Stimulated activated memory B cell treated with anti-CD40 and anti-IgM and Interleukin-4, amounts not matched to agents 10 μg/mL and 1 μg/mL and 100 μg/mL, for 72 hours (primary cell): ENCODE results near the gene DPP3.

Source experiments
- ATAC-seq: fragments of 150-1000 bp; cut with Tn5 transposase; 2 replicates; pipeline ENCODE4 v1.10.0; 2021
- H3K27ac Mint-ChIP-seq: one replicate; pipeline ENCODE4 v1.8.0; 2022; ENCODE audit warnings: mild to moderate bottlenecking, mixed read lengths
- H3K27me3 Mint-ChIP-seq: one replicate; pipeline ENCODE4 v1.8.0; 2022; ENCODE audit warnings: mixed read lengths
- H3K36me3 Mint-ChIP-seq: one replicate; pipeline ENCODE4 v1.8.0; 2022; ENCODE audit warnings: mixed read lengths
- H3K4me1 Mint-ChIP-seq: one replicate; pipeline ENCODE4 v1.8.0; 2022; ENCODE audit warnings: mixed read lengths
- H3K4me3 Mint-ChIP-seq: one replicate; pipeline ENCODE4 v1.8.0; 2022; ENCODE audit warnings: mild to moderate bottlenecking, moderate library complexity, mixed read lengths
- H3K9me3 Mint-ChIP-seq: one replicate; pipeline ENCODE4 v1.8.0; 2022; ENCODE audit warnings: mixed read lengths

DPP3 gene

DNA sequence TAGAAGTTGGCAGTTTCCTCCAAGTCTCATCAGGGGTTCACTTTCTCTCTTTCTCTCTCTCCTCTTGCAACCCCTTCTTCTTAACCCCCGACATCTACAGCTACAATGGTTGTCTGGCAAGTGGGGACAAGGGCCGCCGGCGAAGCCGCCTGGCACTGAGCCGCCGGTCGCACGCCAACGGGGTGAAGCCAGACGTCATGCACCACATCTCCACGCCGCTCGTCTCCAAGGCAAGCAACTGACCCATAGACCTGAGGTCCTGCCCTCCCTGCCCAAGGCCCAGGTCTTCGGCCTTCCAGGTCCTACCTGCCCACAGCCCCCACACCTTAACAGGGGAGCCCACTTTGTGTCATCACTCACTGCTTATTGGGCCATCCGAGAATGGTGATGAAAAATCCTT is 9.1 kb upstream of the DPP3 start:
- Mint-ChIP-seq H3K27me3 (no peaks in the 10 kb centered on the region), H3K9me3 (no peaks in the 10 kb centered on the region), H3K27ac (peak overlapping the region; percentile 28), H3K4me1 (peaks cover 18% of the 10 kb centered on the region), H3K4me3 (no peak overlapping the region), H3K36me3 (peaks cover 6% of the 10 kb centered on the region)
- ATAC-seq, result no peak

DNA sequence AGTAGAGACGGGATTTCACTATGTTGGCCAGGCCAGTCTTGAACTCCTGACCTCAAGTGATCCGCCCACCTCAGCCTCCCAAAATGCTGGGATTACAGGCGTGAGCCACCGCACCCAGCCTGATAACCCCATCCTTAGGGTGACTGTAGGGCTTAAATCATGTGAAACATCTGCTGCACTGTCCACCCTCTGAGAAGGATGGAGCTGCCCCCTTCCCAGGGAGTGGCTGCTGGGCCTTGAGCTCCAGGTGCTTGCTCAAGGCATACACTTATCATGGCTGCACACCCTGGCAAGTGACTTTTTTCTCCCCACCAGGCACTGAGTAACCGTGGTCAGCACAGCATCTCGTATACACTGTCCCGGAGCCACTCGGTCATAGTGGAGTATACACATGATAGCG is 8.2 kb upstream of the DPP3 start:
- no peak overlapping the region for H3K27ac Mint-ChIP-seq
- peaks cover 10% of the 10 kb centered on the region for H3K36me3 Mint-ChIP-seq
- no peak for ATAC-seq
- no peaks in the 10 kb centered on the region for H3K9me3 Mint-ChIP-seq
- H3K4me1 Mint-ChIP-seq, result peaks cover 12% of the 10 kb centered on the region
- H3K27me3 Mint-ChIP-seq, result no peaks in the 10 kb centered on the region
- no peak overlapping the region for H3K4me3 Mint-ChIP-seq

DNA sequence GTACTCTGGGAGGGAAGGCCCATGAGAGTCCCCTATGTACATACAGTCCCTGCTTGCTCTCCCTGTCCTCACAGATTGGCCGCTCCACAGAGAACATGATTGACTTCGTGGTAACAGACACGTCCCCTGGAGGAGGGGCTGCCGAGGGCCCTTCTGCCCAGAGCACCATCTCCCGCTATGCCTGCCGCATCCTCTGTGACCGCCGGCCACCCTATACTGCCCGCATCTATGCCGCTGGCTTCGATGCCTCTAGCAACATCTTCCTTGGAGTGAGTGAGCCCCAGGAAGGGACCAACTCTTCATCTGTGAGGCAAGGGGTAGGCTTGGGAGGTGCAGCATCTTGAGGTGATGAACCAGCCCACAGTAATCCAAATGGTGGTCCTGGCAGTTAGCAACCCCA is 7.1 kb upstream of the DPP3 start:
- H3K9me3 Mint-ChIP-seq, result no peaks in the 10 kb centered on the region
- H3K27me3 Mint-ChIP-seq, result no peaks in the 10 kb centered on the region
- peaks cover 10% of the 10 kb centered on the region for H3K4me1 Mint-ChIP-seq
- ATAC-seq, result no peak
- no peak overlapping the region for H3K27ac Mint-ChIP-seq
- H3K4me3 Mint-ChIP-seq, result no peak overlapping the region
- peaks cover 18% of the 10 kb centered on the region for H3K36me3 Mint-ChIP-seq

DNA sequence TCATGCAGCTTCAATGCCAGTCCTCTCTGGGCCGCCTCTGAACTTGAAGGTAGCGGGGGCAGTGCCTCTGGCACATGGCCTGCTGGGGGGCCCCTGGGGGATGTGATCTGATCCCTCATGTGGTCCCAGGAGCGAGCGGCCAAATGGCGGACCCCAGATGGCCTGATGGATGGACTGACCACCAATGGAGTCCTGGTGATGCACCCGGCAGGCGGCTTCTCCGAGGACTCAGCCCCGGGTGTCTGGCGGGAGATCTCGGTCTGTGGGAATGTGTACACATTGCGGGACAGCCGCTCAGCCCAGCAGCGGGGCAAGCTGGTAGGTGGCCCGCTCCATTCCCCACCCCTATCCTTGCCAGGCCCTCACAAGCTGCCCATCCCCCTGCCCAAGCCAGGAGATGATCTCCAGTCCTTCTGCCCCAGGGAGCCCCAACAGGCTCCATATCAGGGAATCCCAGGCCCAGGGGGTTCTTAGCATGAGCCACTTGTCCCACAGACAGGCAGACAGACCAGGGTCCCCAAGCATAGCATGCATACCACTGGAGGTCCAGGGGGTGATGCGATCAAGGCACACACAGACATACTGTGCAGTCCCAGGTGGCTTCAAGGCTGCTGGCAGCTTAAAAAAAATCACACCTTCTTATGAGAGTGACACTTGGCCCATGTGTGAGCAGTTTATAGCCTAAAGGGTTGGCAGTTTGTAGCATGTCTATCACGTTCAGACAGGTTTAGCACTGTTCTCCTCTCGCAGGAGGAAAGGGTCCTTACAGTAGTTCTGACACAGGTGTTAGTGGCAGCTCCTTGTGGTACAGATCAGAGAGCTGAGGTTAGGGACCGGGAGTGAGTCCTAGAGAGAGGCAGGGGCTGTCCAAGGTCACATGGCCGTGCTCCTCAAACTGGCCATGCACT is 6.4 kb upstream of the DPP3 start:
- Mint-ChIP-seq H3K36me3 (peaks cover 19% of the 10 kb centered on the region), H3K9me3 (no peaks in the 10 kb centered on the region), H3K4me3 (no peak overlapping the region), H3K4me1 (peaks cover 15% of the 10 kb centered on the region), H3K27me3 (no peaks in the 10 kb centered on the region), H3K27ac (no peak overlapping the region)
- ATAC-seq, result no peak

DNA sequence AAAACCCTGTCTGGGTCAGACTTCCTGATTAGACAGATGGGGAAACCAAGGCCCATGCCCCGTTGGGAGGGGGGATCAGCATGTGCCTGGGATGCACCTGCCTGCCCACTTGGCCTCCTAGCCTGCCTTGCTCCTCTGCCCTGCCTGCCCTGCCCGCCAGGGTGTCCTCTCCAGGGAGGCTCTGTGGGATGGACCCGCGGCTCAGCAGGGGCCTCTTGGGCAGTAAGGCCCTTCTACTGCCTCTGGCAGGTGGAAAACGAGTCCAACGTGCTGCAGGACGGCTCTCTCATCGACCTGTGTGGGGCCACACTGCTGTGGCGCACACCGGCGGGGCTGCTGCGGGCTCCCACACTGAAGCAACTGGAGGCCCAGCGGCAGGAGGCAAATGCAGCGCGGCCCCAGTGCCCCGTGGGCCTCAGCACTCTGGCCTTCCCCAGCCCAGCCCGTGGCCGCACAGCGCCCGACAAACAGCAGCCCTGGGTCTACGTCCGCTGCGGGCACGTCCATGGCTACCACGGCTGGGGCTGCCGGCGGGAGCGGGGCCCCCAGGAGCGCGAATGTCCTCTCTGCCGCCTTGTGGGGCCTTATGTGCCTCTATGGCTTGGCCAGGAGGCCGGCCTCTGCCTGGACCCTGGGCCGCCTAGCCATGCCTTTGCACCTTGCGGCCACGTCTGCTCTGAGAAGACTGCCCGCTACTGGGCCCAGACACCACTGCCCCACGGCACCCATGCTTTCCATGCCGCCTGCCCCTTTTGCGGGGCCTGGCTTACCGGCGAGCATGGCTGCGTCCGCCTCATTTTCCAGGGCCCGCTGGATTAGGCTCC is 4.7 kb upstream of the DPP3 start:
- peaks cover 25% of the 10 kb centered on the region for H3K4me1 Mint-ChIP-seq
- H3K36me3 Mint-ChIP-seq, result peaks cover 19% of the 10 kb centered on the region
- no peak for ATAC-seq
- no peak overlapping the region for H3K27ac Mint-ChIP-seq
- H3K4me3 Mint-ChIP-seq, result no peak overlapping the region
- H3K27me3 Mint-ChIP-seq, result no peaks in the 10 kb centered on the region
- no peaks in the 10 kb centered on the region for H3K9me3 Mint-ChIP-seq

DNA sequence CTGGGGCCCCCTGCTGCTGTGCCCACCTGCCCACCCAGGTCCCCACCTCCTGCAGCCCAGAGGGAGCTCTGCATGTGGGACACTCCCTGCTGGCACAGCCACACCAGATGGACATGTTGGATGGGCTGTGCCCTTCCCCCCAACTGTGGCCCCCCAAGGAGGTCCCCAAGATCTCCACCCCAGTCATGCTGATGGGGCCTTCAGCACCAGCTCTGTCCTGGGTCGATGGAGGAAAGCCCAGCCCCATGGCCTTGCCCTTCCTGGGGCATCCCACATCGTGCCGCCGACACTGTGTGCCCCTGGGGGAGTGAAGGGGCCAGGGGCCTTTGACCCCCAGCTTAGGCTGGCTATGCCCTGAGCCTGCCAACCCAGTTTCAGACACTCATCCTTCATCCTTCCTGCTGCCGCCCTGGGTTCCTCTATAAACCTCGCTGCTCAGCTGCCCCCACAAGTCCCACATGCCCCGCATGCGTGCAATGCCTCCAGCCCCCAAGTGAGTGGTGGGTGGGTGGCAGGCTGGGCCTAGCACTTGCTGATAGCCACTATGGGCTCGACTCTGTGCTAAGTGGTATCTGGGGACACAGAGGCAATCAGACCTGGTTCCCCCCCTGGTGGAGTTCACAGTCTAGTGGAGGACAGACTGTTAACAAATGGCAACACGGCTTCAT is 3.9 kb upstream of the DPP3 start:
- H3K36me3 Mint-ChIP-seq, result peaks cover 14% of the 10 kb centered on the region
- no peak for ATAC-seq
- H3K9me3 Mint-ChIP-seq, result no peaks in the 10 kb centered on the region
- H3K27ac Mint-ChIP-seq, result no peak overlapping the region
- H3K4me1 Mint-ChIP-seq, result peaks cover 30% of the 10 kb centered on the region
- H3K27me3 Mint-ChIP-seq, result no peaks in the 10 kb centered on the region
- H3K4me3 Mint-ChIP-seq, result no peak overlapping the region

DNA sequence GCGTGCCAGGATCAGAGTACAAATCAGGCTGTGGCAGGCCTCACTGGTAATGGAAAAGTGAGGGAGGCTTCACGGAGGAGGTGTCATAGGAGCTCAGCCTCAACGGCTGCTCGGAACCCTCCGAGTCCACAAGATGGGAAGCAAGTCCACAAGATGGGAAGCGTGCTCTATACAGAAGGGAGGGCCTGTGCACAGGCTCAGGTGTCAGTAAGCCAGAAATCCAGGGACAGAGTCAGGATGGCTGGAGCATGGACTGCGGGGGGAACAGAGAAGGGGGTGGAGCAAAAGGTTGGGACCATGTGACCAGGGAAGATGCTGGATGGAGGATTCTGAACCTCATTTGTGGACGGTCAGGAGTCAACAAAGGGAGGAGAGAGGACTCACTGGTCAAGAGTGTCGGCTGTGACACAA is 3.4 kb upstream of the DPP3 start:
- H3K4me3 Mint-ChIP-seq, result no peak overlapping the region
- H3K9me3 Mint-ChIP-seq, result no peaks in the 10 kb centered on the region
- no peaks in the 10 kb centered on the region for H3K27me3 Mint-ChIP-seq
- H3K4me1 Mint-ChIP-seq, result peaks cover 30% of the 10 kb centered on the region
- H3K27ac Mint-ChIP-seq, result no peak overlapping the region
- H3K36me3 Mint-ChIP-seq, result peaks cover 13% of the 10 kb centered on the region
- ATAC-seq, result no peak

DNA sequence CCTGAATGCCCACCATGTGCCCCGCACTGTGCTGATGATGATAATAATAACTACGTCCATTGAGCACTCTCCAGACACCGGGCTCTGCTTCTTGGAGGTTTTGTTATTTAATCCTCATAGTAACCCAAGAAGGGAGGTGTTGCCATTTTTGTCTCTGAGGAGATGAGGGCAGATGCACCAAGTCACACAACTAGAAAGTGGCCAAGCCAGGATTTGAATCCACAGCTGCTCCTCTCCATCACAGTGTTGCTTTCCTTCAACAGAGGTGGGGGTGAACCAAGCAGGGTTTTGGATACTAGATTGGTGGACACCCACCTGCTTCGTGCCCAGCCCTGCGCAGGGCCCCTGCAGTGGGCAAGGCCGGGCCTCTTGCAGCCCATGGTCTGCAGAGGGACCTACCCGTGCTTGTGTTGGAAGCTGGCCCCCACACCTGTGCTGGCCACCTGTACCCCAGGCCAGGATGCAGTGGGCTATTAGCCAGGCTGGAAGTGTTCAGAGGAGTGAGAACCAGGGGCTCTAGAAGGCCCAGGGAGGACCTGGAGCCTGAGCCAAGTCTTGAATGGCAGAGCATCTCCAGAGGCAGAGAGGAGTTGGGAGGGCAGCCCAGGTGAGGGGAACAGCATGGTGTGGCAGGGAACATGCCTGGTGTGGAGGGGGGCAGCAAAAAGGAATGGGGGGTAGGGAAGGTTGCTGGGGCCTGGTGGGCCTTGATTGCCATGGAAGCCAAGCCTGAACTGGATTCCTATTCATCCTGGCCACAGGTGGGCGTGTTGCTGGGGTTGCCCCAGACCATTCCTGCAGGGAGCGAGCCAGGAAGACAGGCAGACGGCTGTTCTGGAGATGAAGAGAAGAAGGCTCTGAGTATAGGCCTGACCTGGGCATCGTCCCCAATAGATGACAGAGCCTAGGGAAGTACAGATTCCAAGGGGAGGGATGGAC is 2.7 kb upstream of the DPP3 start:
- no peak for ATAC-seq
- H3K36me3 Mint-ChIP-seq, result peaks cover 13% of the 10 kb centered on the region
- no peak overlapping the region for H3K27ac Mint-ChIP-seq
- peak overlapping the region; percentile 35 for H3K4me3 Mint-ChIP-seq
- peaks cover 30% of the 10 kb centered on the region for H3K4me1 Mint-ChIP-seq
- H3K9me3 Mint-ChIP-seq, result no peaks in the 10 kb centered on the region
- no peaks in the 10 kb centered on the region for H3K27me3 Mint-ChIP-seq

DNA sequence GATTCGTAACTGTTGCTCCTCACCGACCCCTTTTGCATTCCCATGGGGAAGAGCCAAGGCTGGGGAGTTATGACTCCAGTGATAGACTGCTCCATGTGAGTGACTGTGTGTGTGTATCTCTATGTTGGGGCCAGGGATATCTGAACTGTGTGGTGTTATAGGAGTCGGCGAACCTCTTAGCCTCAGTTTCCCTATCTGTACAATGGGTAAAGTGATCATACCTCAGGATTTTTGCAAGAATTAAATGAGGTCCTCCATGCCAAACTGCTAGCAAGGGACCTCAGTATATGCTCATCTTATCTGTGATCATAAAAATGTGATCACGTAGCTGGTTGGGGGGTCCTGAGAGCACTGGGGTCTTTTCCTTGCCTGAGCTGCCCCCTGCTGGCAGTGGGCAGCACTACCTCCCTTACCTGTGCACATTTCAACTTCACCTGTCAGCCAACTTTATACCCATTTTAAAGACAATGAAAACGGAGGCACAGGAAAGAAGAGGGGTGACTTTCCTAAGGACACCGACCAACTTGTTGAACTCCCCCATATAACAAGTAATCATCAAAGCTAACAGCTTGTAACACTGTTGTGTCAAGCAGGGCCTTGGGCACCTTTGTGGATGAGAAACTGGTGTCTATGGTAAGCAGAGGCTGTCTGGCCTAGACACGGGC is 1.4 kb upstream of the DPP3 start:
- H3K9me3 Mint-ChIP-seq, result no peaks in the 10 kb centered on the region
- peak overlapping the region; percentile 93 for H3K4me3 Mint-ChIP-seq
- H3K27ac Mint-ChIP-seq, result peak overlapping the region; percentile 91
- peaks cover 30% of the 10 kb centered on the region for H3K4me1 Mint-ChIP-seq
- no peak for ATAC-seq
- peaks cover 13% of the 10 kb centered on the region for H3K36me3 Mint-ChIP-seq
- H3K27me3 Mint-ChIP-seq, result no peaks in the 10 kb centered on the region

DNA sequence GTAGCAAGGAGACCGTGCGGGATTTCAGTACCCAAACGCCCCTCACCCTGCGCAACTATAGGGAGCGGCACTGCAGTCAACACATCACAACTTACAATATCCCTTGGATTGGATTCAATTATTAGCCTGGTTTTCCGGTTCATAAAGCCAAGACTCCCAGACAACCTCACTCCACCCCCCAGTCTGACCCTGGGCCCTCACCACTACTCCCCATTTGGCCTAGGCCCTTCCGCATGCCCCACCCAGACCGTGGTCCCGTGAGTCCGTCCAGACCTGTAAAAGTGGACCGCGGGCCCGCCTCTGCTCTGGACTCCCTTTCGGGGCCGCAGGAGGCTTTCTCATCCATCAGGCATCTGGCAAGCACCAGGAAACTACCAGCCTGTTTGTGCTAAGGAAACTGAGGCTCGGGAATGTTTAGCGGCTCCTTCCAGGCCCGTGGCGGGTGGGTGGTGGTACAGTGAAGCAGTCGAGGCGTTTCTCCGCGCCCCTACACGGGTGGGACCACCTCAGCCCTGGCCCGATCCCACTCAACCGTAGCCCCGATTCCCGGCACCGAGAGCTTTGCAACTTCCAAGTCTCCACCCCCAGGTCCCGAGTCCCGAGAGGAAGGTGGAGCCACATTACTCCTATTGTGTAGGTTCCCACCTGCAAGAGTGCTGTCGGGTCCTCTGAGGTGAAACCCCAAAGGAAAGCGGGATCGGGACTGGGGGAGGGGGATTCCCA is 679 bp upstream of the DPP3 start:
- H3K4me3 Mint-ChIP-seq, result peak overlapping the region; percentile 93

DNA sequence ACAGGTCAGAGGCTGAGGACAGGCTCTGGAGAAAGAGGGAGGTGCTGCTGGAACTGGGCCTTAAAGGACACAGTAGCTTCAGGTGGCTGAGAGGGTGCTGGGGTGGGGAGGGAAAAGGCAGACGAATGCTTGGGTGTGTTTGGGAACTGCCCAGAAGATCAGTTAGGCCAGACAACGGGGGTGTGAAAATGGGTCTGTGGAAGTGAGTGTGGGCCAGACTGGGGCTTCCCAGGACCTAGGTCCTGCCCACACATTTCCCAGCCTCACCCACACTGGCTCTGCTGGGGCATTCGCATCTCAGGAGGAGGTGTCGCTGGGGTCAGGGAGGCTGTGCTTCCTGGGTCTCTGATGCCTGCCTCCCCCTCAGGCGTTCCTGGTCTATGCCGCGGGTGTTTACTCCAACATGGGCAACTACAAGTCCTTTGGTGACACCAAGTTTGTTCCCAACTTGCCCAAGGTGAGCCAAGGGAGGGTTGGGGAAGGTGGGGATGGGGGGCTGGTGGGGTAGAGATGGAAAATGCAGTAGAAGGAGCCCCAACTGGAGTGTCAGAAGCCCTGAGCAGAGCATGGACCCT is 4.7 kb downstream of the DPP3 start:
- no peaks in the 10 kb centered on the region for H3K9me3 Mint-ChIP-seq
- H3K27me3 Mint-ChIP-seq, result no peaks in the 10 kb centered on the region
- H3K4me1 Mint-ChIP-seq, result peaks cover 6% of the 10 kb centered on the region
- no peak overlapping the region for H3K27ac Mint-ChIP-seq
- peaks cover 41% of the 10 kb centered on the region for H3K36me3 Mint-ChIP-seq
- H3K4me3 Mint-ChIP-seq, result no peak overlapping the region
- no peak for ATAC-seq

More for the DNA sequence above, 679 bp upstream of the DPP3 start:
- Mint-ChIP-seq H3K36me3 (peaks cover 13% of the 10 kb centered on the region), H3K27ac (peak overlapping the region; percentile 91), H3K9me3 (no peaks in the 10 kb centered on the region), H3K4me1 (peaks cover 30% of the 10 kb centered on the region), H3K27me3 (no peaks in the 10 kb centered on the region)
- ATAC-seq, result no peak

DNA sequence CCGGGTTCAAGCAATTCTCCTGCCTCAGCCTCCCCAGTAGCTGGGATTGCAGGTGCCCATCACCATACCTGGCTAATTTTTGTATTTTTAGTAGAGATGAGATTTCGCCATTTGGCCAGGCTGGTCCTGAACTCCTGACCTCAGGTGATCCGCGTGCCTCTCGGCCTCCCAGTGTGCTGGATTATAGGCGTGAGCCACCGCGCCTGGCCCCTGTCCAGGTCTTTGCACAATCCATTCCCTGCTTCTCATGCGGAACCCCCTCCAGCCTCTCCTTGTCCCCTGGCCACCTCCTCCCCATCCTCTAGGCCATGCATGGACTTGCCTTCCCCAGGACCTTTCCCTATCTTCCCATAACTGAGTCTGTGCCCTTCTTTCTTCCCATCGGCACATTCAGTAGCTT is 8.7 kb downstream of the DPP3 start:
- Mint-ChIP-seq H3K4me1 (no peaks in the 10 kb centered on the region), H3K36me3 (peaks cover 52% of the 10 kb centered on the region), H3K27me3 (no peaks in the 10 kb centered on the region), H3K9me3 (no peaks in the 10 kb centered on the region), H3K27ac (no peak overlapping the region), H3K4me3 (no peak overlapping the region)
- ATAC-seq, result no peak

DNA sequence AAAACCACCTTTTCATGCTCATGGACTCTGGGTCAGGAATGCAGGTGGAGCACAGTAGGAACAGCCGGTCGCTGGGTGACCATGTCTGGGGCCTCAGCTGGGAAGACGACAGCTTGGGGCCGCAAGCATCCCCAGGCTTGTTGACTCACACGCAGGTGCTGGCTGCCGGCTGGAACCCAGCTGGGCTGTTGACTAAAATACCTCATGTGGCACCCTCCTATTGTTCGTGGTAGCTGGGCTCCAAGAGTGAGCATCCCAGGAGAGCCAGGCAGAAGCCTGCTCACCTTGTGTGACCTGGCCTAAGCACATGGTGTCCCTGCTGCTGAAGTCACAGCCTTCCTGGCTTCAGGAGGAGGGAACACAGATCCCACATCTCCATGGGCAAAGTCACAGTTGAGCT is 9.4 kb downstream of the DPP3 start:
- no peak overlapping the region for H3K27ac Mint-ChIP-seq
- peaks cover 56% of the 10 kb centered on the region for H3K36me3 Mint-ChIP-seq
- H3K4me1 Mint-ChIP-seq, result no peaks in the 10 kb centered on the region
- no peak for ATAC-seq
- H3K4me3 Mint-ChIP-seq, result no peak overlapping the region
- H3K27me3 Mint-ChIP-seq, result no peaks in the 10 kb centered on the region
- H3K9me3 Mint-ChIP-seq, result no peaks in the 10 kb centered on the region
